Sciatic nerve (tissue), 2 donors: ENCODE results near the gene EPAS1. TPM values are rescaled to one million over a fixed set of nuclear protein-coding genes. Genes with fewer than 3 reads are reported as not detected.

ENCODE experiments used
- ATAC-seq: fragments of 200-7000 bp; cut with Tn5 transposase; one replicate; pipeline ENCODE4 v1.9.1; 2020; ENCODE audit warnings: mild to moderate bottlenecking, moderate library complexity
- DNase-seq: peaks from one replicate; pipeline ENCODE4 v3.0.0-alpha.2; 2020; ENCODE audit warnings: low spot score
- intact Hi-C: fragments of 100-400 bp; cut with DNase I; formaldehyde crosslinking; loops from one replicate; pipeline ENCODE4 v1.14.2; 2022
- total RNA-seq: library from RNA; stranded (reverse); fragmentation: NEBNext Ultra II Directional; extraction: Animal tissue kit (Norgen Biotek cat#: 25700); gene quantifications from one replicate; pipeline ENCODE4 v1.2.1, GENCODE V29; 2021
- donor health status: DM: no; HTN: no; CAD: no.
- donor health status: DM: no; HTN: no; CAD: no.

Gene EPAS1
- 270 TPM for total RNA-seq

GRCh38 chr2:46296840-46297545 lies at the start of gene EPAS1:
Gene EPAS1 (plus strand): TSS chr2:46297407. CDS start chr2:46297912, 505 bp downstream.
- intact Hi-C loops = loop anchor here (5.0 kb wide), 1 partner anchor 40 kb away; no protein-coding TSS in a partner anchor
- ATAC-seq = peak; percentile 89
- peak; percentile 97 for DNase-seq

GRCh38 chr2:46248171-46248570 lies 49.0 kb upstream of the EPAS1 start:
- intact Hi-C loops = no loop called here
- no peak for ATAC-seq

GRCh38 chr2:46249654-46250053 lies 47.6 kb upstream of the EPAS1 start:
- DNase-seq (no peak), ATAC-seq (no peak)
- intact Hi-C loops = no loop called here

More at GRCh38 chr2:46248171-46248570, 49.0 kb upstream of the EPAS1 start:
- DNase-seq = no peak

- DNase-seq (no peak), ATAC-seq (no peak)
- intact Hi-C loops = no loop called here
Measured at GRCh38 chr2:46252891-46253659, 44.1 kb upstream of the EPAS1 start.

- no peak for DNase-seq
- no peak for ATAC-seq
- intact Hi-C loops = no loop called here
Measured at GRCh38 chr2:46254474-46254873, 42.7 kb upstream of the EPAS1 start.

- no peak for ATAC-seq
- DNase-seq = no peak
- intact Hi-C loops = no loop called here
Measured at GRCh38 chr2:46256563-46257142, 40.6 kb upstream of the EPAS1 start.

GRCh38 chr2:46257476-46257875 lies 39.7 kb upstream of the EPAS1 start:
- intact Hi-C loops = no loop called here
- DNase-seq (no peak), ATAC-seq (peak; percentile 27)

- no peak for ATAC-seq
- DNase-seq = no peak
- intact Hi-C loops = no loop called here
Measured at GRCh38 chr2:46257980-46258379, 39.2 kb upstream of the EPAS1 start.

GRCh38 chr2:46258937-46259776 lies 38.0 kb upstream of the EPAS1 start:
- ATAC-seq (peak; percentile 46), DNase-seq (no peak)

GRCh38 chr2:46259777-46260168 lies 37.4 kb upstream of the EPAS1 start:
- DNase-seq = no peak

More at GRCh38 chr2:46258937-46259776, 38.0 kb upstream of the EPAS1 start:
- intact Hi-C loops = no loop called here

GRCh38 chr2:46260305-46260704 lies 36.9 kb upstream of the EPAS1 start:
- no peak for DNase-seq
- no peak for ATAC-seq
- intact Hi-C loops = no loop called here

More at GRCh38 chr2:46259777-46260168, 37.4 kb upstream of the EPAS1 start:
- intact Hi-C loops = no loop called here
- ATAC-seq = no peak

GRCh38 chr2:46262248-46262938 lies 34.8 kb upstream of the EPAS1 start:
- intact Hi-C loops = no loop called here
- ATAC-seq = no peak
- DNase-seq = no peak

GRCh38 chr2:46263347-46263746 lies 33.9 kb upstream of the EPAS1 start:
- ATAC-seq = no peak
- intact Hi-C loops = no loop called here

GRCh38 chr2:46264447-46264846 lies 32.8 kb upstream of the EPAS1 start:
- intact Hi-C loops = no loop called here
- DNase-seq (no peak), ATAC-seq (no peak)

More at GRCh38 chr2:46263347-46263746, 33.9 kb upstream of the EPAS1 start:
- DNase-seq = no peak

GRCh38 chr2:46266134-46266533 lies 31.1 kb upstream of the EPAS1 start:
- ATAC-seq (no peak), DNase-seq (no peak)
- intact Hi-C loops = no loop called here

- ATAC-seq (no peak), DNase-seq (no peak)
- intact Hi-C loops = no loop called here
Measured at GRCh38 chr2:46267616-46268015, 29.6 kb upstream of the EPAS1 start.

GRCh38 chr2:46268196-46268595 lies 29.0 kb upstream of the EPAS1 start:
- ATAC-seq (peak; percentile 44), DNase-seq (no peak)
- intact Hi-C loops = no loop called here

GRCh38 chr2:46269001-46269400 lies 28.2 kb upstream of the EPAS1 start:
- intact Hi-C loops = no loop called here
- no peak for DNase-seq
- no peak for ATAC-seq
